HUDEP-2 (cell line): ENCODE results near the gene P2RY13.
A peak's percentile ranks its signal among the peaks of the same experiment; 100 is the strongest.

Source experiments
- DNase-seq, 76 experiments: peaks; one replicate each; lab custom pipeline; 2025; ENCODE audit not compliant: unreplicated experiment in 76 of 76; lab: John Stamatoyannopoulos, UW

The P2RY13 gene

DNA sequence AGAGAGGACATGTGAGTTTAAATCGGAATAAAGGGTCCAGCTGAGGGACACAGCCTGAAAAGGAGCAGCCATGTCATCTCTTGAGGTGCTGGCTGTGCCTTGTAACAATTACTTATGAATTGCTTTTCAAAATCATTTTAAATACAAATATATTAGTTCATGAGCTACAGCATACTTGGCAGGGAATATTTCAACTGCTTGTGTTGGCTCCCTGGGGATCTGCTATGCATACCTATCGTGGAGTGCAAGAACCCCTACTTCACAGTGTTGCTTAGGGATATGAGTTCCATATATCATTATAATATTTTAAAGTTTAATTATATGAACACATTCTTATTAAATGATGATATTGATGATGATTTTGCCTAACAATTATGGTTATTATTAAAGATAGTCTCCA lies 31.9 kb downstream of the P2RY13 start:
- DNase-seq, result no peak

DNA sequence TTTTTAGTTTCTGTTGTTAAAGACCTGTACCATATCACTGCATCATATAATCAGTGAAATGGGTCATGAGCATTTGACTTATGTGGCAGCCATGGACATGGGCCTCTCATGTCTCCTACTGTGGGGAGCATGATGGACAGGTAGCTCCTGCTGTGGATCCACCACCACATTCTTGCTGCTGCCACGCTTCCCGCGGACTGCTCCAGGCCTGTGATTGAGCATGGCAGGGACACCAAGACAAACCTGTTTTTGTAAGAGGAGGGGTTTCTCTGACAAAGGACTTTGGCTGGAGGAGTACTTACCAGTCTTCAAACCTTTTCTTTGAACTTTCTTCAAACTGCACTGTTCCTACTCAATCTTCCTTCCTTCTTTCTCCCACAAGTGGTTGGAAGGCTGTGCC lies 33.1 kb downstream of the P2RY13 start:
- no peak for DNase-seq

DNA sequence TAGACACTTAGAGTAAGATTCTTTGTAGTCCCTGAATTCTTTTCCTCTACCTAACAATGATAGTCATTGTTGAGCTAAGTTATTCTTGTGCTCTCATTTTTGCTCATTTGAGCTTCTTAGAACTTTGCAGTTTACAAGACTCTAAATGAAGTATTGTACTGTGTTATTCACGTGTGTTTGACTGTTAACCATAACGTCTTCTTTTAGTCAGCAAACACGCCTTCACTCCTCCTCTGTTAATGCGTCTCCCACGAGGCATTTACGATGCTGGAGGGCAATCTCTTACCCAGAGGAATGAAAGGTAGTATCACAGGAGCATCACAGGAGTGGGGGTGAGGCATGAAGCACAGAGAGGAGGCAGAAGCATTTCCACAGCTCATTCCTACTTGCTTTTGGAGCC lies 36.2 kb downstream of the P2RY13 start:
- no peak for DNase-seq

DNA sequence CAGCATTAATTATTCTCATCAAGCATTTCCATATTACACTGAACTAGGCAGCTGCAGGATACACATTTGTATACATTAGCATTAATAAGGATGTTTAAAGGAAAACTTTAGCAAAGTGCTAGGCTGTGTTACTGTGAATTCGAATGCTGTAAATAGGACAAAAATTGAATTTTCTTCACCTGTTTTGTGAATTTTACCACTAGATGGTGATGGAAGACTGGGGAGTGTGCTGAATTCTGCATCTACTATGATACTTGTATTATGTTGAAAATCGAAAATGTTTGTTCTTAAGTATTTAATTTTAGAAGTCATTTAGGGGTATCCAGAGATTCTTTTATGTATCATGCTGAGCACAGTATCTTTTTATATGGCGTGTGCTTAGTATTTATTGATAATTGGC lies 38.7 kb downstream of the P2RY13 start:
- no peak for DNase-seq

DNA sequence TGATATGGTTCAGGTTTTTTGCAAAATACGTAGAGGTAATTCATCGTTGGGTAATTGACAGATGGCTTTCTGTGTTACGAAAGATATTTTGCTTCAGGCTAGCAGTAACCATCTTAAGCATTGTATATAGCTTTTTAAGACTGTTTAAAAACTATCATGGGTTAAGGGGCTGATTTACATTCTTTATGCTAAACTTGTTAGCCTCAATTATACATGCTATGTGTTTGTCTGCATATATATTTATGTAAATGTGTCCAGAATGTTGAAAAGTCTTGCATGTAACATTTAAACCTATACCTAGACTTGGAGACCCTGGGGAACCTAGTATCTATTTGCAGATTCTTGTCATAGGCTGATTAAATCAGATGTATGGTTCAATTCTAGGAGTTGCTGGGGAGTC lies 39.9 kb downstream of the P2RY13 start:
- DNase-seq, result no peak

DNA sequence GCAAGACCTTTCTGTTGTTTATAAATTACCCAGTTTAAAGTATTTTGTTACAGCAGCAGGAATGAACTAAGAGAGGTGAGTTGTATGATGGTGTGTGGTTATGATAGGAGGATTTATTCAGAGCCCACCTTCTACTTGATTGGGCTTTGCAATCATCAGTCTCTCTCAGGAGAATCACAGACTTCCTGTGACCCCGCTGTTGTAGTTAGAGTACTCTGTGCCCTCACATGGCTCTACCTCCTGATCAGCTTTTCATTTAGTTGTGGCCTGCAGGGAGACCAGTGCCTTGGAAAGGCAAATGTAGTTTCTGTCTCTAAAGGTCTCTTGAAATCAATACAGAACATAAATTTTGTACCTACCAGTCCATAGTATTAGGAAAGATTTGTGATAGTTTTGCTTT lies 43.4 kb downstream of the P2RY13 start:
- DNase-seq, result no peak

DNA sequence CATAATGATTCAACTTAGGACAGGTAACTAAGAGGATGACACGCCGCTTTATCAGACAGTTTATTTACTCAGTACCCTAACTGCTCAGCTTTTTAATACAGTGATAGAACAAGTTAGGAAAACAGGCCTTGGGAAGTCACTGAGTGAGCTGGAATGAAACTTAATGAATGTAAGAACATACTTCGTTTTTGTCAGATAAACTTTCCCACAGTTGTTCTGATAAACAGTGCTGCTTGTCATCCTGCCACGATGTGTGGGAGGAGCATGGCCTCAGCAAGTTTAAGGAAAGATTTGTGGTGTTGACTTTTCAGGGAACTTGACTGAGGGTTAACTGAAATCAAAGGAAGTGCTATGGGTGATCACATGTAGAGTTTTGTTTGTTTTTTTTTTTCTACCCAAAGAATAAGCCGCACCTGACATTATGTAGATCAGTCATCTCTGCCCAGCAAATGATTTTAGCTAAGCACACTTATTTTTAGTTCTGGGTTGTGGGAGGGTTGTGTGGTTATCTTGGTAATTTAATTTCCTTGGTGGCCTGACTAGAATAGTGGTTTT lies 45.4 kb downstream of the P2RY13 start:
- peak in 3 of 76 experiments; percentile 2 to 6 (median 5) for DNase-seq

DNA sequence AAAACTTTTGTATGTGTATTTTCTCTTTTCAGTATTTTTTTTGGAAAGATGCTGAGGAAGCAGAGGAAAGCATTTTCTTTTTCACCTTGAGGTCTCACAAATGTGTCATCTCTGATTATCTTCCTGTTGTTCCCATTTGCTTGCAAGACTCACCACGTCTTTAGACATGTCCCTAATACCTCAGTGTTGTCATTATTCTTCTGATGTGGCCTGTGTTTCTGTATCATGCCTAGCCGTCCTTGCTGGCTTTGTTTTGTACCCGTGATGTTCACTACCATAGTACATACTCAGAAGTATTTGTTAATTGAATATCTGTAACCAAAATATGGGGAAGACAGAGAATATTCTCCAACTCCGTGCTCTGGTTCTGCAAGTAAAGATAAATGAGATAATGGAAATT lies 46.0 kb downstream of the P2RY13 start:
- no peak for DNase-seq

DNA sequence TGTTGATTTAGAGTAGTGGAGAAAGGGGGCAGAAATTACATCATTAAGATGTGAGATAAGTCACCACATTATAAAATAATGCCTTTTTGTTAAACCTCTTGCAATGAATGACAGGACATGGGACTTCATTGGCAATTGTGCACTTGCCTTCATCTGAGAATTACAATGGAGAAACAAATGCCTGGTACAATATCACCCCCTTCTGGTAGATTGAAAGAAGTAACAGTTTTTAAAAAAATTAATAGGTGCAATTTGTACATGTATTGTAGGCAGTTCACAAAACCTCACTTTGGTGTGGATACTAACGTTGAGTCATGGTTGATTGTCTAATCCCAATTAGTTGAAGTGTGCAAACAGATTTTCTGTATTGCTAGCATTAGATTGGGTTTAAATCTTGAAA lies 46.4 kb downstream of the P2RY13 start:
- peak in 9 of 76 experiments; percentile 0 to 37 (median 14) for DNase-seq

DNA sequence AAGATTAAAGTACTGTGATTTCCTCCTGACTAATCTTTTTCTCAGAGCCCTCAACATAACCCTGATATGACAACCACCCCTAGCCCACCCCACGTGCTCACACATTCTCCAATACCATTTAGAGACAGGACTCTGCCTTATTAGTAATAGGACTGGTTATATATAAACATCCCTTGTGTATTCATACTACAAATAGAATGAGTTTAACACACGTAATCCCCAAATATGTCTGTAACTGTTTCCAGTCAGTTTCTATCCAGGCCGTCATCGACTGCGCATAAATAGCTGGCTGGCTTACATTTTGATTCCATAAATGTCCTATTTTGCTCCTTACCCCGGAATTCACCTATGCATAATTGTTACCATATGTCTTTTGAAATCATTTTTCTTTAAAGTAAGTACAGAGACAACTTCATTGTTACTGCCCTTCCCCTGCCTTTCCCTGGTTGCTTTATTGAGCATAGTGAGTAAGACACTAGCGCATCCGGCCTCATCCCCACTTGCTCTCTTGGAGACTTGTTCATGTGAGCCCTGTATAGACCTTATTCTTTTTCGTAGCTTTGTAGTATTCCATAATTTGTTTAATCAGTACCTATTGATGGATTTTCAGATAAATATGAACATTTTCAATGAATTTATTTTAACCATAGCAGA lies 47.6 kb downstream of the P2RY13 start:
- DNase-seq, result no peak

DNA sequence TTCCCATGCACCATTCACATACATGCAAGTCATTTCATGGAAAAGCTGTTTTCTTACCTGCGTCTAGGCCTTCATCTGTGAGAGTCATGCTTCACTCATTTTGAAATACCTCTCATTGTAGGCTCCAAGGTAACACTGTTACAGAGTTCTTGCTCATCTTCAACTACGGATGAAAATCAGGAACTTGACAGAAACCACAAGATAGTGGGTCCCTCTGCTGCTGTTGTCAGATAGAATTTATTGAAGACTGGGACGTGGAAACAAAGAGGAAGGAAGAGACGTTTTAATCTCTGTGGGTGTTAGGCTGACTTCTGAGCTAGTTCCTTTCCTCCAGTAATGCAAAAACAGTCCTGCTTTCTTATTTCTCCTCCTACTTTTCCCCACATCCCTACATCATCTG lies 51.1 kb downstream of the P2RY13 start, which contains the start of gene P2RY14:
Gene P2RY14 (minus strand): TSS at position 313 of the 400 bp plus-strand sequence. CDS start 64,226 bp downstream, outside the sequence.
- no peak for DNase-seq

DNA sequence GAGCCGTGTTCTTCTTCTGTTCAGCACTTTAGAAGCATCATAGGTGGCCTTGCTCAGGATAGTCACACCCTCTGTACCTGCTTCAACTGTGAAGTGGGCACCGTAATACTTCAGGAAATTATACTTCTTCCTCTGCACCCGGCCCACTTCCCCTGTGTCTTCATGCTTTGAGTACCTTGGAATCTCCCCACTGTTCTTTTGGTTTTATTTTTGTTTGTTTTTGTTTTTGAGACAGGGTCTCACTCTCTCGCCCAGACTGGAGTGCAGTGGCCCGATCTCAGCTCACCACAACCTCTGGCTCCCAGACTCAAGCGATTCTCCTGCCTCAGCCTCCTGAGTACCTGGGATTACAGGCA lies 52.7 kb downstream of the P2RY13 start:
- DNase-seq, result no peak
